MM.1S (cell line): ENCODE results near the gene GPR107.

Experiments
- EZH2 ChIP-seq: fragments of 300-600 bp; sonication (generic); optimal IDR thresholded peaks from 2 replicates; pipeline ENCODE3; 2017; ENCODE audit warnings: low read depth, mild to moderate bottlenecking, antibody characterized with exemption, low read length, mixed read lengths
- TF ChIP-seq, protein P1 (sequence below): fragments of 300-600 bp; sonication (generic); IDR thresholded peaks from 2 replicates; pipeline ENCODE4 v1.5.1; 2016; ENCODE audit warnings: antibody characterized with exemption, low read length, mixed read lengths

DNA sequence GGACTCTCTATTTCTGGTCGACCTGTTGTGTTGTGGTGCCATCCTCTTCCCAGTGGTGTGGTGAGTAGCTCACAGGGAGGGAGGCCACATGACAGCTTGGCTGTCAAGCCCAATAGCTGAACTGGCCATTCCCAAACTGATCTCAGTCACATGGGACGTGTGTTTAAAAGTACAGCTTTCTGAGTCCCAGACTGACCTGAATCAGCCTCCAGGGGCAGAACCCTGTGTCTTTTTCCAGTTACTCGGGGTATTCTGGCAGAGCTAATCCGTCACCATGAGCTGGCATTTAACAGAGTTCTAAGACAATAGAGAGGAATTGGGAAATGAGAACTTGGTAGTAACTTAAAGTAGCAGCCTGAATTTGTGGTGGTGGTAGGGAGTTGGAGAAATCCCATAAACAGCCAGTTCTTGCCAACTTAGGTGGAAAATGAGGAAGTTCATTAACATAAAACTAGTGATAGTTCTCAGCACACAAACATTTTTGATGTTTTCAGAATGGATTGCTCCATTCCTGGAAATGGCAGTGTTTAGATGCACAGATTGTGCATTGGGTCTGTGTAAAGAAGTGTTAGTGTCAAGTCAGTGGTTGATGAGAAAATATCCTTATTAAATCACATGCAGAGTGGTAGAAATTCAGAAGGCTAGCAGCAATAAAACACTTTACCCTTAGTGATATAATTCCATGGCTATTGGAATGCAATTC is 50.9 kb downstream of the GPR107 start:
- TF ChIP-seq, protein P1, sequence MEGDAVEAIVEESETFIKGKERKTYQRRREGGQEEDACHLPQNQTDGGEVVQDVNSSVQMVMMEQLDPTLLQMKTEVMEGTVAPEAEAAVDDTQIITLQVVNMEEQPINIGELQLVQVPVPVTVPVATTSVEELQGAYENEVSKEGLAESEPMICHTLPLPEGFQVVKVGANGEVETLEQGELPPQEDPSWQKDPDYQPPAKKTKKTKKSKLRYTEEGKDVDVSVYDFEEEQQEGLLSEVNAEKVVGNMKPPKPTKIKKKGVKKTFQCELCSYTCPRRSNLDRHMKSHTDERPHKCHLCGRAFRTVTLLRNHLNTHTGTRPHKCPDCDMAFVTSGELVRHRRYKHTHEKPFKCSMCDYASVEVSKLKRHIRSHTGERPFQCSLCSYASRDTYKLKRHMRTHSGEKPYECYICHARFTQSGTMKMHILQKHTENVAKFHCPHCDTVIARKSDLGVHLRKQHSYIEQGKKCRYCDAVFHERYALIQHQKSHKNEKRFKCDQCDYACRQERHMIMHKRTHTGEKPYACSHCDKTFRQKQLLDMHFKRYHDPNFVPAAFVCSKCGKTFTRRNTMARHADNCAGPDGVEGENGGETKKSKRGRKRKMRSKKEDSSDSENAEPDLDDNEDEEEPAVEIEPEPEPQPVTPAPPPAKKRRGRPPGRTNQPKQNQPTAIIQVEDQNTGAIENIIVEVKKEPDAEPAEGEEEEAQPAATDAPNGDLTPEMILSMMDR: no peak
- TF ChIP-seq EZH2: no peak
